ENCODE results near the gene SF3A2.
"Not testable (repeated sequence)": the region's sequence is repeated elsewhere in the genome, so short reads cannot be mapped to it uniquely, and the experiment has no call there.

SF3A2 gene

DNA sequence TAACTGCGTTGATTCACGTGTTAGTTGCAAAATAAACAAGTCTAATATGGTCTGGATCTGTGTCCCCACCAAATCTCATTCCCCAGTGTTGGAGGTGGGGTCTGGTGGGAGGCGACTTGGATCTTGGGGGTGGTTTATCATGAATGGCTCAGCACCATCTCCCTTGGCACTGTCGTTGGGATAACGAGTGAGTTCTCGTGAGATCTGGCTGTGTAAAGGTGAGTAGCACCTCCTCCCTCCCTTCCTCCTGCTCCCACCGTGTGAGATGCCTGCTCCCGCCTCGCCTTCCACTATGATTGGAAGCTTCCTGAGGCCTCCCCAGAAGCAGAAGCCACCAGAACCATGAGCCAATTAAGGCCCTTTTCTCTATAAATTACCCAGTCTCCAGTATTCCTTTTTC lies 40.5 kb downstream of the SF3A2 start:
- DNase-seq = no peak

DNA sequence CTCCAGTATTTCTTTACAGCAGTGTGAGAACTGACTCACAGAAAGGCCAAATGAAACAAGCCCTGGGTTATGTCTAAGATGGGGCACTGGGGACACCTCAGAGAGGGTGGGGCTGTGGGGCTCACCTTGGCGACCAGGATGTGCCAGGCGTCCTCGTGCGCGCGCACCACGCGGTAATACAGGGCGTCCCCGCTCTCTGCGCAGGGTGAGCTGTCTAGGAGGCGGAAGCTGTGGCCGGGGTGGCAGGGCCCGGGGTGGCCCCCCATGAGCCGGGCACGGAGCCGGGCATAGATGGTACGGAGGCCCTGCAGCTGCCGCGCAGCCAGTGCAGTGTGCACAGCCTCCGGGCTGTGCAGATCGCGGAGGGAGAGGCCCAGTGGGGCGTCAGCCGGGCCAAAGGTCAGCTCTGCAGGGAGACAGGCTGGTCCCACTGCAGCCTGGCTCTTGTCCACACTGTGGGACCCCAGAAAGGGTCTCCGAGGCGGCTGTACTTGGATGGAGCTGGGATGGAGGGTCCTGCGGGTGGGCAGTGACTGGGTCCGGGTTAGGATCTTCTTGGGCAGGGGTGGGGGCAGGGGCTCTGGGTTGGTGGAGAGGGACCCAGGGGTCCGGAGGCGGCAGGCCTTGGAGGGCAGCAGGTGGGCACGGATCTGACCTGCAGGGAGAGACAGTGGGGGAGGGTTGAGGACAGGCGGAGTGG lies 42.0 kb downstream of the SF3A2 start:
- no peak for DNase-seq

- DNase-seq = no peak
Observed at GRCh38 chr19:2280633-2281264, 44.1 kb downstream of the SF3A2 start.

- DNase-seq = not testable (repeated sequence)
Observed at GRCh38 chr19:2281265-2282061, 44.8 kb downstream of the SF3A2 start.

DNA sequence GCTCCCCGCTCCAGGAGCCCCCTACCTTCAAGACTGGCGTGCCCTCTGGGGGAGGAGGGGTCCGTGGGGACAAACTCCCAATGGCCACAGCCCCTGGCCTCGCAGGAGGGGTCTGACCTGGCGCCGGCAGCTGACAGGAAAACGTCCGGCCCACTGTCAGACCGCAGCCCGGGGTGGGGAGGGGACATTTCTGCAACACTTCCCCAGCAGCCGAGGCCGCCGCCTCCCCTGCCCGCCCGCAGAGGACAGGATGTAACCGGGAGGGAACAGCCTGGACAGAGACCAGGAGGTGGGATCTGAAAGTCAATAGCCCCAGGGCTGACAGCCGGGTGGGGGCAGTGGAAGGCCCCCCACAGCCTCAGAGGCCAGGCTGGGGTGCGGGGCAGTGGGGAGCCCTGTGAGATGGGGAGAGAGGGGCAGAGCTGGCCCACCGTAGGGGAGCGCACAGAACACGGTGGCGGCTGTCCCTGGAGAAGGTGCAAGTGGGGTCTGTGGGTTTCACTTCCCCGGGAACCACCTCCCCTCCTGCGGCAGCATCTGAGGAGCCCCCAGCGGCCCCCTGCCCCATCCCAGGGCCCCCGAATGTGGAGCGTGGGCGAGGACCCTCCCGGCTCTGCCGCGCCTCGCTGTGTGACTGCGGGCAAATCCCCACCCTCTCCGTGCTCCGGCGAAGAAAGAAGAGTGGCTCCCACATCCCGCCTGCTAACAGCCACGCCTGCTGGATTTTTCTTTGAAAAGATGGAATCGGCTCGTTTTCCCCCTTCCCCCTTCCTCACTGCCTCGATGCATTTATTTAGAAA lies 45.6 kb downstream of the SF3A2 start, which contains the start of gene PEAK3:
Gene PEAK3, minus strand, starts transcription at position 114 of the 800 bp plus-strand sequence. CDS start 1,244 bp downstream, outside the sequence.
- no peak for DNase-seq

DNA sequence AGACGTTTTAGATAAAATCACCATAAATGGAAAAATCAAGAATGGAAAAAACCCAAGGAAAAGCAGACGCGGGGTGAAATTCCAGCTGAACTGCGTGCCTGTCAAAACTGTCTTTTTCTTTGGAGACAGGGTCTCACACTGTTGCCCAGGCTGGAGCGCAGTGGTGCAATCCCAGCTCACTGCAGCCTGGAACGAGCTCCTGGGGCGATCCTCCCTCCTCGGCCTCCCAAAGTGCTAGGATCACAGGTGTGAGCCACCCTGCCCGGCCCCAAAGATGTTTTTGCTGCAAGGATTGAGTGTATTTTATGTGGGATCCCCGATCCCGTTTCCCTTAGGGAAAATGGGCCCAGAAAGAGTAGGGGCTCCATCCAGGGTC lies 46.2 kb downstream of the SF3A2 start:
- DNase-seq = no peak

GRCh38 chr19:2283835-2284507 lies 47.3 kb downstream of the SF3A2 start:
- DNase-seq = no peak

- DNase-seq = no peak
Observed at GRCh38 chr19:2286402-2287140, 49.9 kb downstream of the SF3A2 start.

GRCh38 chr19:2287585-2288337 lies 51.1 kb downstream of the SF3A2 start:
- no peak for DNase-seq

GRCh38 chr19:2288338-2288817 lies 51.8 kb downstream of the SF3A2 start:
- no peak for DNase-seq

DNA sequence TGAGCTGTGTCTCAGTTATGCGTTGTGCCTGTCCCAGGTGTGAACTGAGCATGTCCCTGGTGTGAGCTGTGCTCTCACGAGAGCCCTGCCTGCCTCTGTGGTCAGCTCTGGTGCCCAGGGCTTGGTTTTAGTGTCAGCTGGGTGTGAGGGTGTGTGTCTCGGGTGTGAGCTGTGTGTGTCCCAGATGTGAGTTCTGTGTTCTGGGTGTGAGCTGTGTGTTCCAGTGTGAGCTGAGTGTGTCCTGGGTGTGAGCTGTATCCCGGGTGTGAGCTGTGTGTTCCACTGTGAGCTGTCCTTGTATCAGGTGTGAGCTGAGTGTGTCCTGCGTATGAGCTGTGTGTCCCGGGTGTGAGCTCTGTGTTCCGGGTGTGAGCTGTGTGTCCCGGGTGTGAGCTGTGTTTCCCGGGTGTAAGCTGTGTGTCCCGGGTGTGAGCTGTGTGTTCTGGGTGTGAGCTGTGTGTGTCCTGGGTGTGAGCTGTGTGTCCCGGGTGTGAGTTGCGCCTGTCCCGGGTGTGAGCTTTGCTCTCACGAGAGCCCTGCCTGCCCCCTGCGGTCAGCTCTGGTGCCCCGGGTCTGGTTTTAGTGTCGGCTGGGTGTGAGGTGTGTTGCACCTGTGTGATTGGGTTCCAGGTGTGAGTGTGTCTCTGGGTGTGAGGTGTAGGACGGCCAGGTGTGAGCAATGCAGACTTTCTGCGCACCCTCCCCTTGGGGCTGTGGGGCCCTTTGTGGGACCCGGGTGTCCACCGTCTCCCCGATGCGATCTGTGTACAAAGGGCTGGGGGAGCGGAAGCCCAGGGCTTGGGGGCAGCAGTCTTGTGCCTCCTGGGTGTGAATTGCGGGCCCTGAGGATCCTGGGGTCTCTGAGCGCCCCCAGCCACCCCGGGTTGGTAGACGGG lies 52.4 kb downstream of the SF3A2 start:
- no peak for DNase-seq

- no peak for DNase-seq
Observed at GRCh38 chr19:2289714-2290435, 53.3 kb downstream of the SF3A2 start.

DNA sequence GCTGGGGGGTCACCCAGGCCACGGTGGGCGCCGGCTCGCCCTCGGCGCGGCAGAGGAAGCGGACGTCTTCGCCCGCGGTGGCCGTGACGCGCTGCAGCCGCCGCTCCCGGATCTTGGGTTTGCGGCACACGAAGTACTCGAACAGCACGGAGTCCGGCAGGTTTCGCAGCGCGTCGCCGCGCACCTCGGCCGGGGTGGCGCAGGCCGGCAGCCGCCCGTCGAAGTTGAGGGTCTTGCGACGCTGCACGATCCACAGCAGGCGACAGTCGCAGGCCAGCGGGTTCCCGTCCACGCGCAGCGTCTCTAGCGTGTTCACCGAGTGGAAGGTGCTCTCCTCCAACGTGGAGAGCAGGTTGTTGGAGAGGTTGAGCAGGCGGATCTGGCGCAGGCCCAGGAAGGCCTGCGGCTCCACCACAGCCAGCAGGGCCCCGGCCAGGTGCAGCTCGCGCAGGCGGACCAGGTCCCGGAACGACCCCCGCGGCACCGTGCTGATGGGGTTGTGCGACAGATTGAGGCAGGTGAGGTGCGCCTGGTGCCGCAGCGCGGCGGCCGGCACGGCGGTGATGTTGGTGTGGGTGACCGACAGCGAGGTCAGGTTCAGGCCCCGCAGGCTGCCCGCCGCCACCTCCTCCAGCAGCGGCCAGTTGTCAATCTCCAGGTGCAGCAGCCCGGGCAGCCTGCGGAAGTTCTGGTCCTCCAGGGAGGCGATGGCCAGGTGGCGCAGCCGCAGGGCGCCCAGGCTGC lies 54.0 kb downstream of the SF3A2 start:
- no peak for DNase-seq

DNA sequence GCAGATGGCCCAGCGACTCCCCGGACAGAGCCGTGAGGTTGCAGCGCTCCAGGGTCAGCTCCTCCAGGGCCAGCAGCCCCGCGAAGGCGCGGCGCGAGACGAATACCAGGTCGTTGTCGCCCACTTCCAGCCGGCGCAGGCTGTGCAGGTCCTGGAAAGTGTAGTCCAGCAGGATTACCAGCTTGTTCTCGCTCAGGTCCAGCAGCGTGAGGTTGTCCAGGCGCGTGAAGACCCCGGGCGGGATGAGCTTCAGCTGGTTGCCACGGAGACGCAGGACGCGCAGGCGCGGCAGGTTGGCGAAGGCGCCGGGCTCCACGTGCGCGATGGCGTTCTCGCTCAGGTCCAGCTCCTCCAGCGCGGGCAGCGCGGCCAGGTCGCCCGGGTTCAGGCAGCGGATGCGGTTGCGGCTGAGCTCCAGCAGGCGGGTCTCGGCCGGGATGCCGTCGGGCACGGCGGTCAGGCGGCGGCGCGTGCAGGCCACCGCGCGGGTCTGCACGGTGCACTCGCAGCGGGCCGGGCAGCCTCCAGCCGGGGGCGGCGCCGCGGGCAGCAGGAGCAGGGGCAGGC lies 54.6 kb downstream of the SF3A2 start:
- no peak for DNase-seq

GRCh38 chr19:2294687-2295335 lies 58.2 kb downstream of the SF3A2 start:
- no peak for DNase-seq

DNA sequence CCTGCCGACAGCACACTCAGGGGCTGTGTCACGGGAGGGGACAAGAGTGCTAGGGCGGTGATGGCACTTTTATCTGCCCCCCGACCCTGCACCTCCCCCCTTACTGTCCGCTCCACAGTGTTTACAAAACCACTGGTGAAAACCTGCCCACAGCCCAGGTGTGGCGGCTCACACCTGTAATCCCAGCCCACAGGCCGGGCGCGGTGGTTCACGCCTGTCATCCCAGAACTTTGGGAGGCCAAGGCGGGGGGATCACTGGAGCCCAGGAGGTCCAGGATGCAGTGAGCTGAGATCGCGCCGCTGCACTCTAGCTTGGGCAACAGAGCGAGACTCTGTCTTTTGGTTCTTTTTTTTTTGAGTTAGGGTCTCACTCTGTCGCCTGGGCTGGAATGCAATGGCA lies 59.5 kb downstream of the SF3A2 start:
- no peak for DNase-seq

All from T1000 (cell line).